HL-60 (cell line): ENCODE data around the gene ANKRD23.

ENCODE experiments used
- CTCF ChIP-seq: IDR thresholded peaks from one replicate; pipeline ENCODE4 v1.5.1; 2011; ENCODE audit warnings: low read length, control low read depth, inconsistent platforms; ENCODE audit not compliant: insufficient read depth
- POLR2AphosphoS5 ChIP-seq: IDR thresholded peaks from 2 replicates; pipeline ENCODE4 v1.6.1; 2012; ENCODE audit warnings: low read depth
- REST ChIP-seq: IDR thresholded peaks from 2 replicates; pipeline ENCODE4 v1.6.1; 2012; ENCODE audit warnings: low read depth; ENCODE audit not compliant: insufficient replicate concordance

GRCh38 chr2:96868555-96869280, 24.9 kb upstream of the ANKRD23 start:
- peak; percentile 52; the same call in 1 of the 2 replicates for TF ChIP-seq POLR2AphosphoS5
- peak; percentile 5 for TF ChIP-seq CTCF
- TF ChIP-seq REST, result no peak
